ENCODE data around the gene IKZF2. TPM values are rescaled to one million over a fixed set of nuclear protein-coding genes. Genes with fewer than 3 reads are reported as not detected.

Gene IKZF2
- total and polyA plus RNA-seq, 10 of the 15 experiments (the other 5 are each of a cell fraction or from before 2014, with no cell fraction given), result 15.2 to 266 (median 87.2) TPM

DNA sequence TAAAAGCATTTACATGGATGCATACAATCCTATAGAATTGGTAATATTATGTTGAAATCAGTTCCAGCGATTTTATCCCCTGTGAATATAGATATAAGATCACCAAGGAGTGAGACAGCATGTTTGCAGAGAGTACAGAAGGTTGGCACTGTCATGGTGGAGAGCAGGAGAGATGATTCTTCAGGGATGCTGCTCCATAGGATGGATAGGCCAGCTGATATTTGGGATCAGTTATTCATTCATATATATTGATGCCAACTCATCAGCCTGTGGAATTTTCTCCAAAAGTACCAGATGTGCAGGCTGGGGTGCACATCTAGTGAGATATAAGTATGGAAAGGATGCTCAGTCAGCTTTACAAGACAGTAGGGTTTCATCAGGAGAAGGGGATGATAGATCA is 139.9 kb downstream of the IKZF2 start:
- peaks cover 3% of the 10 kb centered on the region; the same call in 1 of the 2 replicates for H4K20me1 ChIP-seq (ENCODE audit: control insufficient read depth, insufficient read depth)
- intact Hi-C loops (cut with micrococcal nuclease; ENCODE audit: unreplicated experiment) (loop anchor here (5.0 to 10.0 kb wide), 3 partner anchors 234 to 2003 kb away; no protein-coding TSS in a partner anchor), in situ Hi-C loops (cut with MboI) (loop anchor here (25.0 kb wide), 1 partner anchor 1726 kb away; no protein-coding TSS in a partner anchor)
- CTCF ChIA-PET, result interaction anchor here (1.0 to 1.4 kb wide), 3 partner anchors 135 to 234 kb away, joined by 3 read pairs; no protein-coding TSS in a partner anchor
- no peak for FAIRE-seq
- TF ChIP-seq, protein P1, sequence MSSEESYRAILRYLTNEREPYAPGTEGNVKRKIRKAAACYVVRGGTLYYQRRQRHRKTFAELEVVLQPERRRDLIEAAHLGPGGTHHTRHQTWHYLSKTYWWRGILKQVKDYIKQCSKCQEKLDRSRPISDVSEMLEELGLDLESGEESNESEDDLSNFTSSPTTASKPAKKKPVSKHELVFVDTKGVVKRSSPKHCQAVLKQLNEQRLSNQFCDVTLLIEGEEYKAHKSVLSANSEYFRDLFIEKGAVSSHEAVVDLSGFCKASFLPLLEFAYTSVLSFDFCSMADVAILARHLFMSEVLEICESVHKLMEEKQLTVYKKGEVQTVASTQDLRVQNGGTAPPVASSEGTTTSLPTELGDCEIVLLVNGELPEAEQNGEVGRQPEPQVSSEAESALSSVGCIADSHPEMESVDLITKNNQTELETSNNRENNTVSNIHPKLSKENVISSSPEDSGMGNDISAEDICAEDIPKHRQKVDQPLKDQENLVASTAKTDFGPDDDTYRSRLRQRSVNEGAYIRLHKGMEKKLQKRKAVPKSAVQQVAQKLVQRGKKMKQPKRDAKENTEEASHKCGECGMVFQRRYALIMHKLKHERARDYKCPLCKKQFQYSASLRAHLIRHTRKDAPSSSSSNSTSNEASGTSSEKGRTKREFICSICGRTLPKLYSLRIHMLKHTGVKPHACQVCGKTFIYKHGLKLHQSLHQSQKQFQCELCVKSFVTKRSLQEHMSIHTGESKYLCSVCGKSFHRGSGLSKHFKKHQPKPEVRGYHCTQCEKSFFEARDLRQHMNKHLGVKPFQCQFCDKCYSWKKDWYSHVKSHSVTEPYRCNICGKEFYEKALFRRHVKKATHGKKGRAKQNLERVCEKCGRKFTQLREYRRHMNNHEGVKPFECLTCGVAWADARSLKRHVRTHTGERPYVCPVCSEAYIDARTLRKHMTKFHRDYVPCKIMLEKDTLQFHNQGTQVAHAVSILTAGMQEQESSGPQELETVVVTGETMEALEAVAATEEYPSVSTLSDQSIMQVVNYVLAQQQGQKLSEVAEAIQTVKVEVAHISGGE (CRISPR knock-in tag; IDR thresholded peaks at IDR 0.05), result 0 out of 2 replicates have a peak, but pooled peaks have one; percentile 12
- peak; percentile 46 for TF ChIP-seq POLR2AphosphoS5 (IDR thresholded peaks at IDR 0.05; ENCODE audit: low read length)
- no peak for TF ChIP-seq GABPA (IDR thresholded peaks at IDR 0.05; ENCODE audit: low read depth)
- no peak for DNase-seq (ENCODE audit: low read depth, low spot score)
- BruUV-seq (replicated peaks), result no TSS peak
- H3K4me2 ChIP-seq (ENCODE audit: control insufficient read depth, insufficient read depth), result peak overlapping the region; percentile 15; the same call in 1 of the 2 replicates
- H3K79me2 ChIP-seq (ENCODE audit: control insufficient read depth, insufficient read depth, low read length), result peaks cover 96% of the 10 kb centered on the region
- H3K27ac ChIP-seq (ENCODE audit: control insufficient read depth, insufficient read depth), result no peak overlapping the region
- POLR2A ChIA-PET, result interaction anchor here (1.4 kb wide), 1 partner anchor 10 kb away, joined by 4 read pairs; no protein-coding TSS in a partner anchor
- H2AFZ ChIP-seq (ENCODE audit: control insufficient read depth, low read depth, low read length), result no peak overlapping the region
- 95% methylated on average over 1 of the region's 1 CpG for WGBS (ENCODE audit: insufficient coverage, insufficient replicate concordance, low lambda C conversion rate, missing lambda C conversion rate)
- H3K9ac ChIP-seq (ENCODE audit: control insufficient read depth, insufficient read depth, low read length), result no peak overlapping the region
- ATAC-seq, result no peak
- H3K4me1 ChIP-seq (ENCODE audit: control insufficient read depth, insufficient read depth, low read length), result peaks cover 22% of the 10 kb centered on the region
- RAD21 ChIA-PET (ENCODE audit: unreplicated experiment), result interaction anchor here (1.0 to 1.9 kb wide), 4 partner anchors 7 to 129 kb away, joined by 3 to 7 read pairs (median 3); no protein-coding TSS in a partner anchor
- H3K9me3 ChIP-seq (replicated peaks; ENCODE audit: control insufficient read depth, insufficient read depth, low read length), result no peaks in the 10 kb centered on the region; the same call in 2 of the 3 replicates
- H3K27me3 ChIP-seq (replicated peaks in 1 of 2; ENCODE audit: control insufficient read depth in 2 of 2, insufficient read depth in 2 of 2, low read length in 1 of 2), result no peaks in the 10 kb centered on the region
- no peak overlapping the region for H3K4me3 ChIP-seq
- SMC1A ChIA-PET (ENCODE audit: uncharacterized antibody, unreplicated experiment), result interaction anchor here (0.7 to 21.1 kb wide), 5 partner anchors 9 to 231 kb away, joined by 3 to 430 read pairs (median 5); partner anchors contain the start of gene IKZF2
- H3K36me3 ChIP-seq (ENCODE audit: control insufficient read depth in 2 of 2, insufficient read depth in 2 of 2, low read length in 1 of 2), result peaks cover 11 to 52% of the 10 kb centered on the region in 2 experiments

All from GM12878 (cell line).